ENCODE measurements around the gene CDC42BPB. TPM values are rescaled to one million over a fixed set of nuclear protein-coding genes. Genes with fewer than 3 reads are reported as not detected.

The CDC42BPB gene
- total and polyA plus RNA-seq, 2 donors (not counting 1 experiment from before 2014, with no cell fraction given), result 44.8 to 98.3 TPM

DNA sequence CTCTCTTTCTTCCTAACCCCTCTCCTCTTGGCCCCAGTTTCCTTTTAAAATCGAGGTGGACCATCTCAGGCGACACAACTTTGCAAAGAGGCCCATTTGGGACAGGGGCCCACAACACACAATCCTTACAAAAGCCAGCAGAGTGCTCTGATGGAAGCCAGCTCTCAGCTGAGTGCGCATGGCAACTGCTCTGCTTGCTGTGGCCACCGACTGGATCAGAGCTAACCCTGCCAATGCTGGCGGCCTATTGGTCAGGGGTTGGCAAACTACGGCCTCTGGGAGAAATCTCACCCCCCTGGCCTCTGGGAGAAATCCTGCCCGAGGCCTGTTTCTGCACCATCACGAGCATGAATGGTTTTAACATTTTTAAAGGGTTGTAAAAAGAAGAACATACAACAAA, 79.9 kb downstream of the CDC42BPB start:
- no peaks in the 10 kb centered on the region for H3K79me2 ChIP-seq (ENCODE audit: control insufficient read depth, insufficient read depth, low read length)
- H3K4me3 ChIP-seq (replicated peaks in 1 of 4; ENCODE audit: control extremely low read depth in 1 of 4, insufficient read depth in 1 of 4, low read depth in 3 of 4, low read length in 4 of 4), result no peak overlapping the region
- H3K9me3 ChIP-seq (ENCODE audit: control insufficient read depth, insufficient read depth, low read depth, low read length), result no peaks in the 10 kb centered on the region
- H3K4me1 ChIP-seq (ENCODE audit: control insufficient read depth, extremely low read depth, insufficient read depth, low read length), result no peaks in the 10 kb centered on the region
- H3K36me3 ChIP-seq (ENCODE audit: control insufficient read depth, insufficient read depth, low read length), result peaks cover 31% of the 10 kb centered on the region
- no peak overlapping the region for H2AFZ ChIP-seq (ENCODE audit: low read length)
- no peak overlapping the region for H3K27ac ChIP-seq (ENCODE audit: insufficient read depth, low read length)
- DNase-seq (ENCODE audit: low read depth in 2 of 2), result no peak
- H3K9ac ChIP-seq (ENCODE audit: insufficient read depth, low read length), result no peak overlapping the region
- H3K4me2 ChIP-seq (ENCODE audit: extremely low read depth, insufficient read depth, low read length), result no peak overlapping the region
- no peak for TF ChIP-seq CTCF (conservative IDR thresholded peaks at IDR 0.05 in 1 of 2, IDR thresholded peaks at IDR 0.05 in 1 of 2; ENCODE audit: low read depth in 1 of 2, low read length in 2 of 2)
- no peak for TF ChIP-seq EZH2 (IDR thresholded peaks at IDR 0.05; ENCODE audit: low read length, missing control alignments)
- no peaks in the 10 kb centered on the region for H4K20me1 ChIP-seq (ENCODE audit: control insufficient read depth, extremely low read depth, insufficient read depth, low read length)
- H3K27me3 ChIP-seq (ENCODE audit: control insufficient read depth, insufficient read depth, low read length), result no peaks in the 10 kb centered on the region

DNA sequence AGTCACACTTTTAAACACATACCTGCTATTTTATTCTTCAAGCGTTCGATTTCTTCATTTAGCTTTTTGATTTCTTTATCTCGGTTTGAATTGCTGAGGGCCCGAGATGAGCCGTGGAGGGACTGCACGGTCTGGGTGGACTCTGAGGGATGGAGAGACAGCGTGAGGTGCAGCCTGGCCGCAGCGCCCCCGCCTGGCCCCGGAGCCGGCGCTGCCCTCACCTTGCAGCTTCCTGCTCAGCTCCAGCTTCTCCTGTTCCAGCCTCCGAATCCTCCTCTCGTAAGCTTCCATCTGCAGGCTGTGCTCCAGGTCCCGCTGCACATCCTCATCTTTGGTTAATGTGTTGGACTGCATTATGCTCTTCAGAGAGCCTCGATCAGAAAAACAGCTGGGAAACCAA, 81.7 kb downstream of the CDC42BPB start:
- H3K9ac ChIP-seq (ENCODE audit: insufficient read depth, low read length), result no peak overlapping the region
- TF ChIP-seq CTCF (conservative IDR thresholded peaks at IDR 0.05 in 1 of 2, IDR thresholded peaks at IDR 0.05 in 1 of 2; ENCODE audit: low read depth in 1 of 2, low read length in 2 of 2) (no peak), EZH2 (IDR thresholded peaks at IDR 0.05; ENCODE audit: low read length, missing control alignments) (no peak)
- no peak for DNase-seq (ENCODE audit: low read depth in 2 of 2)
- H2AFZ ChIP-seq (ENCODE audit: low read length), result no peak overlapping the region
- no peaks in the 10 kb centered on the region for H4K20me1 ChIP-seq (ENCODE audit: control insufficient read depth, extremely low read depth, insufficient read depth, low read length)
- no peak overlapping the region for H3K4me2 ChIP-seq (ENCODE audit: extremely low read depth, insufficient read depth, low read length)
- H3K27ac ChIP-seq (ENCODE audit: insufficient read depth, low read length), result no peak overlapping the region
- H3K4me3 ChIP-seq (replicated peaks in 1 of 4; ENCODE audit: control extremely low read depth in 1 of 4, insufficient read depth in 1 of 4, low read depth in 3 of 4, low read length in 4 of 4), result no peak overlapping the region
- no peaks in the 10 kb centered on the region for H3K27me3 ChIP-seq (ENCODE audit: control insufficient read depth, insufficient read depth, low read length)
- H3K36me3 ChIP-seq (ENCODE audit: control insufficient read depth, insufficient read depth, low read length), result peaks cover 31% of the 10 kb centered on the region
- no peaks in the 10 kb centered on the region for H3K4me1 ChIP-seq (ENCODE audit: control insufficient read depth, extremely low read depth, insufficient read depth, low read length)
- no peaks in the 10 kb centered on the region for H3K79me2 ChIP-seq (ENCODE audit: control insufficient read depth, insufficient read depth, low read length)
- H3K9me3 ChIP-seq (ENCODE audit: control insufficient read depth, insufficient read depth, low read depth, low read length), result no peaks in the 10 kb centered on the region

GRCh38 chr14:102973706-102974285, 83.6 kb downstream of the CDC42BPB start:
- Histone ChIP-seq H3K9me3 (ENCODE audit: control insufficient read depth, insufficient read depth, low read depth, low read length) (no peaks in the 10 kb centered on the region), H3K4me1 (ENCODE audit: control insufficient read depth, extremely low read depth, insufficient read depth, low read length) (no peaks in the 10 kb centered on the region), H3K27me3 (ENCODE audit: control insufficient read depth, insufficient read depth, low read length) (no peaks in the 10 kb centered on the region), H3K79me2 (ENCODE audit: control insufficient read depth, insufficient read depth, low read length) (no peaks in the 10 kb centered on the region), H3K4me2 (ENCODE audit: extremely low read depth, insufficient read depth, low read length) (no peak overlapping the region), H3K36me3 (ENCODE audit: control insufficient read depth, insufficient read depth, low read length) (peaks cover 39% of the 10 kb centered on the region), H2AFZ (ENCODE audit: low read length) (no peak overlapping the region), H3K9ac (ENCODE audit: insufficient read depth, low read length) (no peak overlapping the region), H3K4me3 (replicated peaks in 1 of 4; ENCODE audit: control extremely low read depth in 1 of 4, insufficient read depth in 1 of 4, low read depth in 3 of 4, low read length in 4 of 4) (no peak overlapping the region), H3K27ac (ENCODE audit: insufficient read depth, low read length) (no peak overlapping the region), H4K20me1 (ENCODE audit: control insufficient read depth, extremely low read depth, insufficient read depth, low read length) (no peaks in the 10 kb centered on the region)
- no peak for DNase-seq (ENCODE audit: low read depth in 2 of 2)
- no peak for TF ChIP-seq EZH2 (IDR thresholded peaks at IDR 0.05; ENCODE audit: low read length, missing control alignments)
- no peak for TF ChIP-seq CTCF (conservative IDR thresholded peaks at IDR 0.05 in 1 of 2, IDR thresholded peaks at IDR 0.05 in 1 of 2; ENCODE audit: low read depth in 1 of 2, low read length in 2 of 2)

All from fibroblast of lung (primary cell).